Skin epidermis (tissue), 12 donors: ENCODE measurements around the gene TBC1D21.

ENCODE experiments used
- H3K27ac ChIP-seq, 21 experiments: fragments of 200-600 bp; sonication (generic) in 11 of 21; one replicate each; pipeline ENCODE4 v1.5.0; 2020; ENCODE audit warnings: mild to moderate bottlenecking in 3 of 21, inconsistent platforms in 2 of 21, moderate library complexity in 2 of 21
- H3K4me3 ChIP-seq, 7 experiments: fragments of 200-600 bp; sonication (generic) in 2 of 7; one replicate each; pipeline ENCODE4 v1.5.0; 2020; ENCODE audit warnings: inconsistent platforms in 2 of 7, mild to moderate bottlenecking in 2 of 7, moderate library complexity in 1 of 7

Gene TBC1D21

GRCh38 chr15:73857193-73857920, 16.0 kb upstream of the TBC1D21 start:
- H3K27ac ChIP-seq, result no peak overlapping the region
- no peak overlapping the region for H3K4me3 ChIP-seq

- Histone ChIP-seq H3K27ac (no peak overlapping the region), H3K4me3 (no peak overlapping the region)
These were observed 15.3 kb upstream of the TBC1D21 start for GRCh38 chr15:73858062-73858461.

GRCh38 chr15:73862276-73862675, 11.1 kb upstream of the TBC1D21 start:
- Histone ChIP-seq H3K27ac (no peak overlapping the region), H3K4me3 (no peak overlapping the region)

- Histone ChIP-seq H3K4me3 (no peak overlapping the region), H3K27ac (no peak overlapping the region)
These were observed 8.0 kb upstream of the TBC1D21 start for GRCh38 chr15:73865379-73865778.

GRCh38 chr15:73865904-73866303, 7.5 kb upstream of the TBC1D21 start:
- Histone ChIP-seq H3K4me3 (no peak overlapping the region), H3K27ac (no peak overlapping the region)

- H3K4me3 ChIP-seq, result no peak overlapping the region
- no peak overlapping the region for H3K27ac ChIP-seq
These were observed 6.9 kb upstream of the TBC1D21 start for GRCh38 chr15:73866481-73866880.

- Histone ChIP-seq H3K4me3 (no peak overlapping the region), H3K27ac (no peak overlapping the region)
These were observed 6.4 kb upstream of the TBC1D21 start for GRCh38 chr15:73866881-73867410.

- no peak overlapping the region for H3K27ac ChIP-seq
- no peak overlapping the region for H3K4me3 ChIP-seq
These were observed 5.9 kb upstream of the TBC1D21 start for GRCh38 chr15:73867426-73867825.

- no peak overlapping the region for H3K27ac ChIP-seq
- H3K4me3 ChIP-seq, result no peak overlapping the region
These were observed 5.4 kb upstream of the TBC1D21 start for GRCh38 chr15:73867956-73868355.

GRCh38 chr15:73869216-73869995, 4.0 kb upstream of the TBC1D21 start:
- Histone ChIP-seq H3K27ac (no peak overlapping the region), H3K4me3 (no peak overlapping the region)

- Histone ChIP-seq H3K4me3 (no peak overlapping the region), H3K27ac (no peak overlapping the region)
These were observed 2.5 kb upstream of the TBC1D21 start for GRCh38 chr15:73870700-73871408.

- Histone ChIP-seq H3K4me3 (no peak overlapping the region), H3K27ac (no peak overlapping the region)
These were observed 1.0 kb upstream of the TBC1D21 start for GRCh38 chr15:73872346-73872745.

- H3K4me3 ChIP-seq, result no peak overlapping the region
- no peak overlapping the region for H3K27ac ChIP-seq
These were observed 636 bp downstream of the TBC1D21 start for GRCh38 chr15:73873889-73874511.

- Histone ChIP-seq H3K27ac (no peak overlapping the region), H3K4me3 (no peak overlapping the region)
These were observed 6.1 kb downstream of the TBC1D21 start for GRCh38 chr15:73879426-73879825.

- Histone ChIP-seq H3K27ac (no peak overlapping the region), H3K4me3 (no peak overlapping the region)
These were observed 8.4 kb downstream of the TBC1D21 start for GRCh38 chr15:73881579-73882320.

- Histone ChIP-seq H3K4me3 (no peak overlapping the region), H3K27ac (no peak overlapping the region)
These were observed 9.5 kb downstream of the TBC1D21 start for GRCh38 chr15:73882761-73883419.

- Histone ChIP-seq H3K4me3 (no peak overlapping the region), H3K27ac (no peak overlapping the region)
These were observed 10.8 kb downstream of the TBC1D21 start for GRCh38 chr15:73884159-73884558.

- no peak overlapping the region for H3K27ac ChIP-seq
- no peak overlapping the region for H3K4me3 ChIP-seq
These were observed 12.8 kb downstream of the TBC1D21 start for GRCh38 chr15:73885954-73886700.
